BJ (cell line): ENCODE results near the gene SH2D7. TPM values are rescaled to one million over a fixed set of nuclear protein-coding genes. Genes with fewer than 3 reads are reported as not detected.

Experiments used
- CTCF ChIA-PET: fragments of 350-600 bp; formaldehyde crosslinking; extraction: SDS; loops from one replicate; lab custom pipeline; 2021; ENCODE audit warnings: antibody characterized with exemption, inconsistent platforms; lab: Yijun Ruan, JAX
- POLR2A ChIA-PET: fragments of 300-600 bp; sonication (Branson Sonifier 250); formaldehyde crosslinking; extraction: SDS; loops from one replicate; lab custom pipeline; 2021; ENCODE audit warnings: antibody characterized with exemption; lab: Charles Lee
- DNase-seq: peaks from one replicate; pipeline ENCODE4 v3.0.0-alpha.2; 2011; ENCODE audit warnings: low read depth
- H3K27me3 ChIP-seq: 2 replicates; pipeline ENCODE4 v1.6.0; 2011; ENCODE audit warnings: low read length; ENCODE audit not compliant: control insufficient read depth, insufficient read depth
- H3K36me3 ChIP-seq: 2 replicates; pipeline ENCODE4 v1.5.1; 2011; ENCODE audit warnings: low read length; ENCODE audit not compliant: control insufficient read depth, insufficient read depth
- H3K4me3 ChIP-seq: 2 replicates; pipeline ENCODE4 v1.5.1; 2011; ENCODE audit warnings: low read depth, mild to moderate bottlenecking, control low read depth, low read length
- polyA plus RNA-seq: library from polyadenylated mRNA; depleted of rRNA; stranded (reverse); fragments of >200 nt; gene quantifications from 2 replicates; pipeline ENCODE4 v1.2.3, GENCODE V29; 2011
- TF ChIP-seq, protein P1 (sequence below): IDR thresholded peaks from 2 replicates; pipeline ENCODE4 v1.5.1; 2011; ENCODE audit warnings: low read depth, mild to moderate bottlenecking, control low read depth, inconsistent platforms, low read length, moderate library complexity; ENCODE audit not compliant: insufficient read depth

SH2D7 gene
- polyA plus RNA-seq, 1 experiment = not detected

DNA sequence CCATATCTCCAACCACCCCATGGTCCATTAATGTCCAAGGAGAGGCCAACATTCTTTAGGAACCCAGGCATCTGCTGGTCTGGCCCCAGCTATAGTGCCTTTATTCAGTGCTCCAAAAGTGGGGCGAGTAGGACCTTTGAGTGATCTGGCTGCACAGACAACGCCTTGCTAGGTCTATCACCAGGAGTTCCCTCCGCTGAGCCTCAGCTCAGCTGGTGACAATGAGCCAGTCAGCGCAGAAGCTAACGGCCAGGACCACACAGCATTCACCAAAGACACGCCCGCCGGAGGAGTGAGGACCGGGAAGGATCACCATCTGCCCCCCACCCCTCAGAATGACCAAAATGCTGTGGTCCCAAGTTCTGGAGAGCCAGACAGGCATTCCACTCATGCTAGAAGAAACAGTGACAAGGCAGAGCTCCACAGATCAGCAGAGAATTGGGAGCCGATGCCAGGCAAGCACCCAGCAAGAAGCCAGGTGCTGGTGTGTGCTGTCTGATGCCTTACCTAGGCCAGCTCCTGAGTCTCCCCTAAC is 33.9 kb upstream of the SH2D7 start:
- CTCF ChIA-PET = interaction anchor here (0.6 to 2.3 kb wide), 7 partner anchors 8 to 182 kb away, joined by 3 to 6 read pairs (median 4); no protein-coding TSS in a partner anchor
- DNase-seq = no peak
- POLR2A ChIA-PET = no interaction called here
- no peaks in the 10 kb centered on the region; the same call in 1 of the 2 replicates for H3K36me3 ChIP-seq
- H3K4me3 ChIP-seq = no peak overlapping the region
- no peaks in the 10 kb centered on the region for H3K27me3 ChIP-seq
- TF ChIP-seq, protein P1, sequence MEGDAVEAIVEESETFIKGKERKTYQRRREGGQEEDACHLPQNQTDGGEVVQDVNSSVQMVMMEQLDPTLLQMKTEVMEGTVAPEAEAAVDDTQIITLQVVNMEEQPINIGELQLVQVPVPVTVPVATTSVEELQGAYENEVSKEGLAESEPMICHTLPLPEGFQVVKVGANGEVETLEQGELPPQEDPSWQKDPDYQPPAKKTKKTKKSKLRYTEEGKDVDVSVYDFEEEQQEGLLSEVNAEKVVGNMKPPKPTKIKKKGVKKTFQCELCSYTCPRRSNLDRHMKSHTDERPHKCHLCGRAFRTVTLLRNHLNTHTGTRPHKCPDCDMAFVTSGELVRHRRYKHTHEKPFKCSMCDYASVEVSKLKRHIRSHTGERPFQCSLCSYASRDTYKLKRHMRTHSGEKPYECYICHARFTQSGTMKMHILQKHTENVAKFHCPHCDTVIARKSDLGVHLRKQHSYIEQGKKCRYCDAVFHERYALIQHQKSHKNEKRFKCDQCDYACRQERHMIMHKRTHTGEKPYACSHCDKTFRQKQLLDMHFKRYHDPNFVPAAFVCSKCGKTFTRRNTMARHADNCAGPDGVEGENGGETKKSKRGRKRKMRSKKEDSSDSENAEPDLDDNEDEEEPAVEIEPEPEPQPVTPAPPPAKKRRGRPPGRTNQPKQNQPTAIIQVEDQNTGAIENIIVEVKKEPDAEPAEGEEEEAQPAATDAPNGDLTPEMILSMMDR = no peak

DNA sequence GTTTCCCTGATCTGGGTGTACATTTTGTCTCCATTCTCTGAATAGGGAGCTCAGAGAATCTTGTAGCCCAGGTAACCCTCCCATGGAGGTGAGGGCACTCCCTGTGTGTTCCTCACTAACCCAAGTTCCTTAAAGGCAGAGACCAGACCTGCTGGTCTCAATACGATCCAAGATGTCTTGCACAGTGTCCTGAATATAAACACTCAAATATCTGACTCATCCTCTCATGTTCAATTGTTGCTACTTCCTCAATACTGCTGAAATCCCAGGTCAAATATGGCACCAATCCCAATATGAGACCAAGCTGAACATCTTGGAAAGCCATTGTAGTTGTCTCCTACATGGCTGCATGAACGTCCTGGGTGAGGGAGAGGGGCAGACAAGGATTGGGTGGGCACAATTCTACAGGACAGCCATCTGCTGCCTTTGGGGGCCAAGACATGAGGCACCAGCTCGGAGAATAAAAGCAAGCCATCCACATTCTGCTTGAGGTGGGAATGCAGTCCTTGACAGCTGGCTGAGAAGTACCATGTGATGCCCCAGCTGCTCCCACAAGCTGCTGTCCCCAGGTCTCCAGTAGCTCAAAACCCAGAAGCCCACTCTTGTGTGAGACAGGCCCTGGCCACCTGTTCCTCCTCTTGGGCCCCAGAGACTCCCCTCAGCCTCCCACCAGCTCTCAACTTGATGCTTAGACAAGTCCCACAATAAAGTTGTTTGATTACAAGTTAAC is 33.1 kb upstream of the SH2D7 start:
- Histone ChIP-seq H3K27me3 (no peaks in the 10 kb centered on the region), H3K4me3 (no peak overlapping the region), H3K36me3 (no peaks in the 10 kb centered on the region)
- TF ChIP-seq, protein P1 = no peak
- ChIA-PET POLR2A (no interaction called here), CTCF (interaction anchor here (0.6 to 2.3 kb wide), 7 partner anchors 9 to 181 kb away, joined by 3 to 6 read pairs (median 4); no protein-coding TSS in a partner anchor)
- no peak for DNase-seq

DNA sequence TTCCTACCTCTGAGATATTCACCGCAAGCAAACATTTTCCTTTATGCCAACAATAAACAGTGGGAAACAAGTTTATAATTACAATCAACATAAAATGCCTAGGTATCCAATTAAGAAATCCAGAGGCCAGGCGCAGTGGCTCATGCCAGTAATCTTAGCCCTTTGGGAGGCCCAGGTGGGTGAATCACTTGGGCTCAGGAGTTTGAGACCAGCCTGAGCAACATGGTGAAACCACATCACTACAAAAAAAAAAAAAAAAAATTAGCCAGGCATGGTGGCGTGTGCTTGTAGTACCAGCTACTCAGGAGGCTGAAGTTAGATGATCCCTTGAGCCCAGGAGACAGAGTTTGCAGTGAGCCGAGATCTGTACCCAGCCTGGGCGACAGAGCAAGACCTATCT is 32.1 kb upstream of the SH2D7 start:
- Histone ChIP-seq H3K36me3 (no peaks in the 10 kb centered on the region), H3K27me3 (no peaks in the 10 kb centered on the region), H3K4me3 (no peak overlapping the region)
- no peak for DNase-seq
- ChIA-PET POLR2A (no interaction called here), CTCF (interaction anchor here (0.6 to 2.3 kb wide), 4 partner anchors 12 to 631 kb away, joined by 3 to 6 read pairs (median 4); no protein-coding TSS in a partner anchor)
- TF ChIP-seq, protein P1 = no peak

DNA sequence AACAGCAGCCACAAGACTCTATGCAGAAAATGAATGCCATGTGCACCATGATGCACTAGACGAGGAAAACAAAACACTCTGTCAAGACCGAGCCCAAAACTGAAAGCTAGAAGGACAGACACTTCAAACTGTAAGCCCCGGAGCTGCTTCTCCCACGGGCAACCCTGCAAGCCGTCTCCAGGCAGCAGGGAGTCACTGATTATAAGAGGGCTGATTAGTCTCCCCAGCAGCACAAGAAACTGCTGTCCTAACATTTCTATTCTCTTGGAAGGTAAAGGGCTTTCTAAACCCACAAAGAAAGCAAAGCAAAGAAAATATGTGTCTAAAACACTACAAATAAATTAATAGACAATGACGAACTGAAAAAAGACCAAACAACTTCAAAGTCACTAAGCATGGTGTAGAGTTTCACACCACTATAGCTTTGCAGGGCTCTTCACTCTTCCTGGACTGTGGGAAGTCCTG is 30.4 kb upstream of the SH2D7 start:
- TF ChIP-seq, protein P1 = no peak
- peak overlapping the region; percentile 10; the same call in 1 of the 2 replicates for H3K4me3 ChIP-seq
- CTCF ChIA-PET = interaction anchor here (0.9 kb wide), 1 partner anchor 20 kb away, joined by 3 read pairs; no protein-coding TSS in a partner anchor
- POLR2A ChIA-PET = interaction anchor here (1.4 kb wide), 1 partner anchor 11 kb away, joined by 5 read pairs; no protein-coding TSS in a partner anchor
- no peaks in the 10 kb centered on the region for H3K36me3 ChIP-seq
- H3K27me3 ChIP-seq = no peaks in the 10 kb centered on the region
- no peak for DNase-seq

DNA sequence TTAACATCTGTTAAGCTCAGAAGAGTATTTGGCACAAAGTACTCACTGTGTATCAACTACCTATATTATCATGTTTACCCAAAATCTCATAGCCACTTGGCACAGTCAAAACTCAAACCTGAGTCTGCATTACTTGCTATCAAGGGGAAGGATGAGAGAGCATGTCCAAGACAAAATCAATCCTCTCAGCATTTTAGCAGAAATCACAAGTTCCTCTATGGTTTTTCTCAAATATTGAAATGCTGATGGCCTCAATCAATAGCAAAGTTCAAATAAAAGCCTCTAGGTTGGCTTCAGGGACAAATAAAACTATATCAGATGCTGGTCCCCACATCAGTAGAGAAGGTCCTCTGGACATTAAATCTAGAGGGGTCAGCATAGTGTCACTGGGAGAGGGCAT is 29.1 kb upstream of the SH2D7 start:
- Histone ChIP-seq H3K4me3 (no peak overlapping the region), H3K27me3 (no peaks in the 10 kb centered on the region), H3K36me3 (no peaks in the 10 kb centered on the region)
- ChIA-PET CTCF (no interaction called here), POLR2A (no interaction called here)
- DNase-seq = no peak
- TF ChIP-seq, protein P1 = no peak
